OCI-M1 (cell line): ENCODE measurements around the gene PTPN18.
A peak's percentile ranks its signal among the peaks of the same experiment; 100 is the strongest.

Source experiments
- DNase-seq: peaks from one replicate; lab custom pipeline; 2025; lab: John Stamatoyannopoulos, UW

The PTPN18 gene

GRCh38 chr2:130339885-130340745 is 15.7 kb upstream of the PTPN18 start:
- no peak for DNase-seq

GRCh38 chr2:130341562-130342019 is 14.3 kb upstream of the PTPN18 start:
- DNase-seq, result no peak

GRCh38 chr2:130342020-130342532 is 13.8 kb upstream of the PTPN18 start:
- DNase-seq, result peak; percentile 92

GRCh38 chr2:130342533-130343275 is 13.2 kb upstream of the PTPN18 start, which contains the start of gene IMP4:
IMP4 (plus strand) TSS chr2:130342897; CDS start chr2:130342933, 36 bp downstream.
- peak; percentile 98 for DNase-seq

GRCh38 chr2:130344578-130344977 is 11.3 kb upstream of the PTPN18 start:
- DNase-seq, result no peak

GRCh38 chr2:130345091-130345490 is 10.8 kb upstream of the PTPN18 start:
- DNase-seq, result no peak

GRCh38 chr2:130345611-130346010 is 10.2 kb upstream of the PTPN18 start:
- DNase-seq, result no peak

DNA sequence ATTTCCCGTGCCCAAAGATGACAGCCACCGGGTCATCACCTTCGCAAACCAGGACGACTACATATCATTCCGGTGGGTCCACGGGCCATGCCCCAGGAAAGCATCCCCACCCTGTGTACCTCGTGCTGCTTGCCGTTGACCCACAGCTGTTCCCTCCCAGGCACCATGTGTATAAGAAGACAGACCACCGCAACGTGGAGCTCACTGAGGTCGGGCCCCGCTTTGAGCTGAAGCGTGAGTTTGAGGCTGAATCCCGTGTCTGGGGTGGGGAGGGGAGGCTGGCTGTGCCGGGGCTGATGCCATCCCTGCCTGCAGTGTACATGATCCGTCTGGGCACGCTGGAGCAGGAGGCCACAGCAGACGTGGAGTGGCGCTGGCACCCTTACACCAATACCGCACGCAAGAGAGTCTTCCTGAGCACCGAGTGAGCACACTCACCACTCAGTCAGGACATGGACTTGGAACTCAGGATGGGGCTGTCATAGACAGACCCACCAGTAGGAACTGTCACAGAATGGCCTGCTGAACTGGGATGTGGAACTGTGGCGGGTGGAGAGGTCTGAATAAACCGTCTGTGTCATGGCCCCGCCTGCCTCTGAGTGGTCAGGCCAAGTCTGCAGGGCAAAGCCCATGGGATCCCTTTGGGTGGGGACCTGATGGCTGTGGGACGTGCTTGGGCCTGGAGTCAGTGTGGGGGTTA is 9.7 kb upstream of the PTPN18 start:
- DNase-seq, result no peak

- no peak for DNase-seq
These were observed 9.2 kb upstream of the PTPN18 start for GRCh38 chr2:130346741-130347066.

DNA sequence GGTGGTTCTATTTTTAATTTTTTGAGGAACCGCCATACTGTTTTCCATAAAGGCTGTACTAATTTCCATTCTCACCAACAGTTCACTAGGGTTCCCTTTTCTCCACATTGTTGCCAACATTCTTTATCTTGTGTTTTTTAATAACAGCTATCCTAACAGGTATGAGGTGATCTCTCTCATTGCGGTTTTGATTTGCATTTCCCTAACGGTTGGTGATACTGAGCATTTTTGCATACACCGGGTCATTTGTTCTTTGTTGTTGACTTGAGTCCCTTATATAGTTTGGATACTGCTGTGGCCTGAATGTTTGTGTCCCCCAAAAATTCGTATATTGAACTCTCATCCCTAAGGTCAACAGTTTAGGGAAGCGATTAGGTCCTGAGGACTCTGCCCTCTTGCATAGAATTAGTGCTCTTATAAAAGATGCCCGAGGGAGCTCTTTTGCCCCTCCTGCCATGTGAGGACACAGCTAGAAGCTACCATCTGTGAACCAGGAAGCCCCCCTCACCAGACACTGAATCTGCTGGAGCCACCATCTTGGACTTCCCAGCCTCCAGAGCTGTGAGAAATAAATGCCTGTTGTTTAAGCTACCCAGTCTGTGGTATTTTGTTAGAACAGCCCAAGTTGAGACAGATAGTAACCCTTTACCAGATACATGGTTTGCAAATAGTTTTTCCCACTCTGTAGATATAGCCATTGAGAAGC is 8.5 kb upstream of the PTPN18 start:
- no peak for DNase-seq

GRCh38 chr2:130349174-130349573 is 6.7 kb upstream of the PTPN18 start:
- DNase-seq, result no peak

- no peak for DNase-seq
These were observed 4.1 kb upstream of the PTPN18 start for GRCh38 chr2:130351711-130352110.

- no peak for DNase-seq
These were observed 3.6 kb upstream of the PTPN18 start for GRCh38 chr2:130352237-130352636.

DNA sequence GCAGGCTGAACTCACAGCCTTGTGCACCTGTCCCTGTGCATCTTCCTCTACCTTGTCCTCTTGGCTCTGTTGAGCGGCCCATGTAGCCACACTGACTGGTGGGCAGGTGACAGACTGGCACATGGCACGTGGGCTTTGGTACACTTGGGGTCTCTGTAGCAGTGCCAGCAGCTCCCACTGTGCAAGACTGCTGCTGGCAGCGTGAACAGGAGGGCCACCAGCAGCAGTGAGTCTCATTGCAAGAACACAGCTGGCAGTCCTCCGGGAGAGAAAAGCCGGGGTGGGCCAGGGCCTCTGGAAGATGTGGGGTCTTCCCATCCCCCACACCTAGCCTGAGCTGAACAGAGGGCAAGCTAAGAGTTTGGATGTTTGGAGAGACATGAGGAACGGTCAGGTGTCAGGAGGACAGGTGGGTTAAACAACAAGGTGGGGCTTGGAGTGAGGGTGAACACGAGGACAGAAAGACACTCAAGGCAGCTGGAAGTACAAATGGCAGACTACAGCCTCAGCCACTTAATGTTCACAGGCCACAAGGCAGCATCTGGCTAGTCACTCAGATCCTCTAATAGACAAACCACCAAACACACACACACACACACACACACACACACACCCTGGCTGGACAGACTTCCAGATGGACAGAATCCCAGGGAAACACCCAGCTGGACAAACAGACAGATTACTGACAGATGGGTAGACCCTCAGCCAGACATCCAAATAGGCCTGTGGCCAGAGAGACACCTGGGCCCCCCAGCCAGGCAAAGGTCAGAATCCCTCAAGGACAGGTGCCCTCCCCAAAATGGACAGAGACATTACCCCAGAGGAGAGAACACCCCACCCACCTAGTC is 2.3 kb upstream of the PTPN18 start:
- DNase-seq, result no peak

- no peak for DNase-seq
These were observed 1.8 kb upstream of the PTPN18 start for GRCh38 chr2:130354139-130354428.

GRCh38 chr2:130355172-130355577 is 681 bp upstream of the PTPN18 start:
- peak; percentile 25 for DNase-seq

DNA sequence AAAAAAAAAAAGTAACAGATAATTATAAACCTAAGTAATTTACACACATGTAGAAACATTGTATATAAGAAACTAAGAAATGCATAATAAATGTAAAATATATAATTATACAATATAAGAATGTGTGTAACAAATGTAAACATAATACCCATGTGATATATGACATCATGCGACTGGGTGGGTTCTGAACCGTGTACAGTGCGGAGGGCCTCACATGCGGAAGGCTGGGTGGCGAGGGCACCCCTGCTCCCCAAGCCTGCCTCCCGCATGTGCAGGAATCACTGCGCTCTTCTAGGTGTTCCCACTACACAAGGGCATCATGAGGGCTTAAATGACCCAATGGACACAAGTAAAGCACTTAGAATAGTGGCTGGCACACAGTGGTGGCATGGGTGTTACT is 2.0 kb downstream of the PTPN18 start:
- DNase-seq, result no peak

DNA sequence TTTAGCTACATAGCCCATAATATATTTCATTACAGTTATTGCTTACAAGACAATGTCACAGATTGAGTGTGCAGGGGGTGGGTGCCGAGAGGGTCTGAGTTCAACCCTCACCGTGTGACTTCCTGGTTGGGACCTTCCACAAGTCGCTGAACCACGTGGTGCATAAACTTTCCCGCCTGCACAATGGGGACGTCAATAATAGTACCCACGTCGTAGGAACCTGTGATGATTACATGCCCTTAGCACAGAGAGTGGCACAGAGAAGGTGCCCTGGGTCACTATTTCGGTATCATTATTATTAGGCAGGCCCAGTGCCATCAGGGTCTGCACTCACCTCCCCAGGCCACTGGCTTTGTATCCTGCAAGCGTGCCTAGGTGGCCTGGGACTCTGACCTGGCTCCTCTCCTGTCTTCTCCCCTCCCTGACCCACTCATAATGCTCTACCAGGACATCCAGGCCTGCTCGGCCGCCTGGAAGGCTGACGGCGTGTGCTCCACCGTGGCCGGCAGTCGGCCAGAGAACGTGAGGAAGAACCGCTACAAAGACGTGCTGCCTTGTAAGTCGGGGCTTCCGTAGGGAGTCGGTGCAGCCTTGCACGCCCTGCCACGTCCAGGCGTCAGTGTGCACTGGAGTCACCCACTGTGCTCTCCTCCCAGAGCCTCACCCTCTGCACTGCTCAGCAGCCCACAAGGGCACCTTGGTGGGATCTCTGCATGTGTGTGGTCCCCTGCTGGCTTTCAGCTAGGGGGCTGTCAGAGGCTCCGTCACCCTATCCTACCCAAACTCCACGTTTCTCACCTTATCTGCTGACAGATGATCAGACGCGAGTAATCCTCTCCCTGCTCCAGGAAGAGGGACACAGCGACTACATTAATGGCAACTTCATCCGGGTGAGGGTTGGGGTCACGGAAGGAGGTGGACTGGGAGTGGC is 2.8 kb downstream of the PTPN18 start:
- no peak for DNase-seq

- DNase-seq, result no peak
These were observed 3.6 kb downstream of the PTPN18 start for GRCh38 chr2:130359466-130359865.

DNA sequence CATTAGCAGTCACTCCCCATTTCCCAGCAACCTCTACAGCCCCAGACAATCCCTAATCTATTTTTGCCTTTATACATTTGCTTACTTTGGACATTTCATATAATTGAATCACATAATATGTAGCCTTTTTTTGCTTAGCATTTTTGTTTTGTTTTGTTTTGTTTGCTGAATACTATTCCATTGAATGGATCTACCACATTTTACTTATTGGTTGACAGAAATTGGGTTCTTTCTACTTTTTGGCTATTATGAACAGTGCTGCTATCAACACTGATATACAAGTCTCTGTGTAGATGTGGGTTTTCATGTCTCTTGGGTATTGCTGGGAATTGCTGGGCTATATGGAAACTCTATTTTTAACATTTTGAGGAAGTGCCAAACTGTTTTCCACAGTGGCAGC is 7.6 kb downstream of the PTPN18 start:
- no peak for DNase-seq
